ENCODE results near the gene C16orf92. TPM values are rescaled to one million over a fixed set of nuclear protein-coding genes. Genes with fewer than 3 reads are reported as not detected.

C16orf92 gene
- total and polyA plus RNA-seq, 2 of the 13 experiments (the other 11 are each of a cell fraction or from before 2014, with no cell fraction given), result not detected

DNA sequence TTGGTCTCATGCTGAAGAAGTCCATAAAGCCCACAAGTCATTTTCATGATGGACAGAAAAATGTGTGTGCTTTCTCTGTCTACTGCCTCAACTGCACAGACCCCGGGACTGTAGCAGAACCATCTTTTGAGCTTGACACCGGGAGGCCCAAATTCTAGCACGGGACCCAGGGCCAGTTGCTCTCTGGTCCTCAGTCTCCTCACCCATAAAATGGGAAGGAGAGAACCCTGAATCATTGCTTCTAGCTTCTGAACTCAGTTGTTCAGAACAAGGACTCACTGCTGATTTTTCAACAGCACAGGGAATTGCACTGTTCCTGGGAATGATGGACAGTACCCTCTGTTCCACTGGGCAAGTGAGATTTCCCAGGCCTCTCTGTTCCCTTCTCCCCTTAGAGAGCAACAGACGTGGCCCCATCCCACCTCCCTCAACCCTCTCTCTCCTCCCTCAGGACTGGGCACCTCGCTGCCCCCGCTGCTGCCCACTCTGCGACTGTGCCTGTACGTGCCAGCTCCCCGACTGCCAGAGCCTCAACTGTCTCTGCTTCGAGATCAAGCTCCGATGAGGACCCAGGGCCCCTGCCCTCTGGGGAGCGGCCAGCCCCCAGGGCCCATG lies 40.4 kb downstream of the C16orf92 start (continued):
- TF ChIP-seq, protein P1, sequence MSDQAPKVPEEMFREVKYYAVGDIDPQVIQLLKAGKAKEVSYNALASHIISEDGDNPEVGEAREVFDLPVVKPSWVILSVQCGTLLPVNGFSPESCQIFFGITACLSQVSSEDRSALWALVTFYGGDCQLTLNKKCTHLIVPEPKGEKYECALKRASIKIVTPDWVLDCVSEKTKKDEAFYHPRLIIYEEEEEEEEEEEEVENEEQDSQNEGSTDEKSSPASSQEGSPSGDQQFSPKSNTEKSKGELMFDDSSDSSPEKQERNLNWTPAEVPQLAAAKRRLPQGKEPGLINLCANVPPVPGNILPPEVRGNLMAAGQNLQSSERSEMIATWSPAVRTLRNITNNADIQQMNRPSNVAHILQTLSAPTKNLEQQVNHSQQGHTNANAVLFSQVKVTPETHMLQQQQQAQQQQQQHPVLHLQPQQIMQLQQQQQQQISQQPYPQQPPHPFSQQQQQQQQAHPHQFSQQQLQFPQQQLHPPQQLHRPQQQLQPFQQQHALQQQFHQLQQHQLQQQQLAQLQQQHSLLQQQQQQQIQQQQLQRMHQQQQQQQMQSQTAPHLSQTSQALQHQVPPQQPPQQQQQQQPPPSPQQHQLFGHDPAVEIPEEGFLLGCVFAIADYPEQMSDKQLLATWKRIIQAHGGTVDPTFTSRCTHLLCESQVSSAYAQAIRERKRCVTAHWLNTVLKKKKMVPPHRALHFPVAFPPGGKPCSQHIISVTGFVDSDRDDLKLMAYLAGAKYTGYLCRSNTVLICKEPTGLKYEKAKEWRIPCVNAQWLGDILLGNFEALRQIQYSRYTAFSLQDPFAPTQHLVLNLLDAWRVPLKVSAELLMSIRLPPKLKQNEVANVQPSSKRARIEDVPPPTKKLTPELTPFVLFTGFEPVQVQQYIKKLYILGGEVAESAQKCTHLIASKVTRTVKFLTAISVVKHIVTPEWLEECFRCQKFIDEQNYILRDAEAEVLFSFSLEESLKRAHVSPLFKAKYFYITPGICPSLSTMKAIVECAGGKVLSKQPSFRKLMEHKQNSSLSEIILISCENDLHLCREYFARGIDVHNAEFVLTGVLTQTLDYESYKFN (CRISPR knock-in tag; conservative IDR thresholded peaks at IDR 0.05), result no peak
- TF ChIP-seq, protein P2, sequence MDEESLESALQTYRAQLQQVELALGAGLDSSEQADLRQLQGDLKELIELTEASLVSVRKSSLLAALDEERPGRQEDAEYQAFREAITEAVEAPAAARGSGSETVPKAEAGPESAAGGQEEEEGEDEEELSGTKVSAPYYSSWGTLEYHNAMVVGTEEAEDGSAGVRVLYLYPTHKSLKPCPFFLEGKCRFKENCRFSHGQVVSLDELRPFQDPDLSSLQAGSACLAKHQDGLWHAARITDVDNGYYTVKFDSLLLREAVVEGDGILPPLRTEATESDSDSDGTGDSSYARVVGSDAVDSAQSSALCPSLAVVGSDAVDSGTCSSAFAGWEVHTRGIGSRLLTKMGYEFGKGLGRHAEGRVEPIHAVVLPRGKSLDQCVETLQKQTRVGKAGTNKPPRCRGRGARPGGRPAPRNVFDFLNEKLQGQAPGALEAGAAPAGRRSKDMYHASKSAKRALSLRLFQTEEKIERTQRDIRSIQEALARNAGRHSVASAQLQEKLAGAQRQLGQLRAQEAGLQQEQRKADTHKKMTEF (CRISPR knock-in tag; IDR thresholded peaks at IDR 0.05), result no peak
- TF ChIP-seq, protein P3, sequence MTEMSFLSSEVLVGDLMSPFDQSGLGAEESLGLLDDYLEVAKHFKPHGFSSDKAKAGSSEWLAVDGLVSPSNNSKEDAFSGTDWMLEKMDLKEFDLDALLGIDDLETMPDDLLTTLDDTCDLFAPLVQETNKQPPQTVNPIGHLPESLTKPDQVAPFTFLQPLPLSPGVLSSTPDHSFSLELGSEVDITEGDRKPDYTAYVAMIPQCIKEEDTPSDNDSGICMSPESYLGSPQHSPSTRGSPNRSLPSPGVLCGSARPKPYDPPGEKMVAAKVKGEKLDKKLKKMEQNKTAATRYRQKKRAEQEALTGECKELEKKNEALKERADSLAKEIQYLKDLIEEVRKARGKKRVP (CRISPR knock-in tag; IDR thresholded peaks at IDR 0.05), result no peak
- no peak for TF ChIP-seq FOXM1 (CRISPR knock-in tag; IDR thresholded peaks at IDR 0.05)
- no peak for TF ChIP-seq RBFOX2 (IDR thresholded peaks at IDR 0.05; ENCODE audit: low read depth, low read length)
- 0 out of 2 replicates have a peak, but pooled peaks have one; percentile 6 for TF ChIP-seq KDM4B (CRISPR knock-in tag; IDR thresholded peaks at IDR 0.05)
- TF ChIP-seq REL (CRISPR knock-in tag; conservative IDR thresholded peaks at IDR 0.05), result no peak
- TF ChIP-seq, protein P4, sequence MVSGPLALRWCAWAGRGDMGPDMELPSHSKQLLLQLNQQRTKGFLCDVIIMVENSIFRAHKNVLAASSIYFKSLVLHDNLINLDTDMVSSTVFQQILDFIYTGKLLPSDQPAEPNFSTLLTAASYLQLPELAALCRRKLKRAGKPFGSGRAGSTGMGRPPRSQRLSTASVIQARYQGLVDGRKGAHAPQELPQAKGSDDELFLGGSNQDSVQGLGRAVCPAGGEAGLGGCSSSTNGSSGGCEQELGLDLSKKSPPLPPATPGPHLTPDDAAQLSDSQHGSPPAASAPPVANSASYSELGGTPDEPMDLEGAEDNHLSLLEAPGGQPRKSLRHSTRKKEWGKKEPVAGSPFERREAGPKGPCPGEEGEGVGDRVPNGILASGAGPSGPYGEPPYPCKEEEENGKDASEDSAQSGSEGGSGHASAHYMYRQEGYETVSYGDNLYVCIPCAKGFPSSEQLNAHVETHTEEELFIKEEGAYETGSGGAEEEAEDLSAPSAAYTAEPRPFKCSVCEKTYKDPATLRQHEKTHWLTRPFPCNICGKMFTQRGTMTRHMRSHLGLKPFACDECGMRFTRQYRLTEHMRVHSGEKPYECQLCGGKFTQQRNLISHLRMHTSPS (CRISPR knock-in tag; IDR thresholded peaks at IDR 0.05; ENCODE audit: low read depth), result peak; percentile 69
- 0 out of 2 replicates have a peak, but pooled peaks have one; percentile 37 for TF ChIP-seq HOXD1 (CRISPR knock-in tag; IDR thresholded peaks at IDR 0.05)
- no peak; the same call in 1 of the 2 replicates for TF ChIP-seq FOXO1 (CRISPR knock-in tag; IDR thresholded peaks at IDR 0.05)
- TF ChIP-seq BCL6 (CRISPR knock-in tag; IDR thresholded peaks at IDR 0.05), result no peak; the same call in 1 of the 2 replicates
- TF ChIP-seq, protein P5, sequence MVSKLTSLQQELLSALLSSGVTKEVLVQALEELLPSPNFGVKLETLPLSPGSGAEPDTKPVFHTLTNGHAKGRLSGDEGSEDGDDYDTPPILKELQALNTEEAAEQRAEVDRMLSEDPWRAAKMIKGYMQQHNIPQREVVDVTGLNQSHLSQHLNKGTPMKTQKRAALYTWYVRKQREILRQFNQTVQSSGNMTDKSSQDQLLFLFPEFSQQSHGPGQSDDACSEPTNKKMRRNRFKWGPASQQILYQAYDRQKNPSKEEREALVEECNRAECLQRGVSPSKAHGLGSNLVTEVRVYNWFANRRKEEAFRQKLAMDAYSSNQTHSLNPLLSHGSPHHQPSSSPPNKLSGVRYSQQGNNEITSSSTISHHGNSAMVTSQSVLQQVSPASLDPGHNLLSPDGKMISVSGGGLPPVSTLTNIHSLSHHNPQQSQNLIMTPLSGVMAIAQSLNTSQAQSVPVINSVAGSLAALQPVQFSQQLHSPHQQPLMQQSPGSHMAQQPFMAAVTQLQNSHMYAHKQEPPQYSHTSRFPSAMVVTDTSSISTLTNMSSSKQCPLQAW (CRISPR knock-in tag; IDR thresholded peaks at IDR 0.05), result no peak
- TF ChIP-seq, protein P6, sequence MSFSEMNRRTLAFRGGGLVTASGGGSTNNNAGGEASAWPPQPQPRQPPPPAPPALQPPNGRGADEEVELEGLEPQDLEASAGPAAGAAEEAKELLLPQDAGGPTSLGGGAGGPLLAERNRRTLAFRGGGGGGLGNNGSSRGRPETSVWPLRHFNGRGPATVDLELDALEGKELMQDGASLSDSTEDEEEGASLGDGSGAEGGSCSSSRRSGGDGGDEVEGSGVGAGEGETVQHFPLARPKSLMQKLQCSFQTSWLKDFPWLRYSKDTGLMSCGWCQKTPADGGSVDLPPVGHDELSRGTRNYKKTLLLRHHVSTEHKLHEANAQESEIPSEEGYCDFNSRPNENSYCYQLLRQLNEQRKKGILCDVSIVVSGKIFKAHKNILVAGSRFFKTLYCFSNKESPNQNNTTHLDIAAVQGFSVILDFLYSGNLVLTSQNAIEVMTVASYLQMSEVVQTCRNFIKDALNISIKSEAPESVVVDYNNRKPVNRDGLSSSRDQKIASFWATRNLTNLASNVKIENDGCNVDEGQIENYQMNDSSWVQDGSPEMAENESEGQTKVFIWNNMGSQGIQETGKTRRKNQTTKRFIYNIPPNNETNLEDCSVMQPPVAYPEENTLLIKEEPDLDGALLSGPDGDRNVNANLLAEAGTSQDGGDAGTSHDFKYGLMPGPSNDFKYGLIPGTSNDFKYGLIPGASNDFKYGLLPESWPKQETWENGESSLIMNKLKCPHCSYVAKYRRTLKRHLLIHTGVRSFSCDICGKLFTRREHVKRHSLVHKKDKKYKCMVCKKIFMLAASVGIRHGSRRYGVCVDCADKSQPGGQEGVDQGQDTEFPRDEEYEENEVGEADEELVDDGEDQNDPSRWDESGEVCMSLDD (CRISPR knock-in tag; IDR thresholded peaks at IDR 0.05; ENCODE audit: borderline replicate concordance), result 0 out of 2 replicates have a peak, but pooled peaks have one; percentile 23
